Measurements from ENCODE around the gene RPL35A. TPM values are rescaled to one million over a fixed set of nuclear protein-coding genes. Genes with fewer than 3 reads are reported as not detected.

The RPL35A gene
- total and polyA plus RNA-seq, 2 of the 8 experiments (the other 6 are each of a cell fraction or from before 2014, with no cell fraction given): 695 to 1,393 TPM

Small RNA genes within 50 kb of the gene (small RNA-seq; reads per million reads assigned to genes)
- gene RNU6-621P (ENCODE audit: insufficient read depth): not detected

Other genes starting within 250 kb of the RPL35A start
- 18.2 and 21.9 TPM in 2 replicates for gene RUBCN, start 213.3 kb upstream of the RPL35A start, total RNA-seq (2021; fragmentation: NEBNext Ultra II Directional; extraction: Animal tissue kit (Norgen Biotek cat#: 25700))
- 9.3 and 11.9 TPM in 2 replicates for gene RUBCN, start 213.3 kb upstream of the RPL35A start, polyA plus RNA-seq (2011; rRNA removed)
- gene FYTTD1, start 200.3 kb upstream of the RPL35A start, total RNA-seq (2021; fragmentation: NEBNext Ultra II Directional; extraction: Animal tissue kit (Norgen Biotek cat#: 25700)): 24.4 and 24.7 TPM in 2 replicates
- gene FYTTD1, start 200.3 kb upstream of the RPL35A start, polyA plus RNA-seq (2011; rRNA removed): 3.1 and 3.3 TPM in 2 replicates
- gene LRCH3, start 158.9 kb upstream of the RPL35A start, total RNA-seq (2021; fragmentation: NEBNext Ultra II Directional; extraction: Animal tissue kit (Norgen Biotek cat#: 25700)): 48.2 and 66.0 TPM in 2 replicates
- 58.4 and 81.0 TPM in 2 replicates for gene LRCH3, start 158.9 kb upstream of the RPL35A start, polyA plus RNA-seq (2011; rRNA removed)
- gene LMLN, start 10.0 kb downstream of the RPL35A start, total RNA-seq (2021; fragmentation: NEBNext Ultra II Directional; extraction: Animal tissue kit (Norgen Biotek cat#: 25700)): 4.7 and 5.0 TPM in 2 replicates
- 3.0 and 3.9 TPM in 2 replicates for gene LMLN, start 10.0 kb downstream of the RPL35A start, polyA plus RNA-seq (2011; rRNA removed)